A673 (cell line): Measurements from ENCODE around the gene SORL1.

ENCODE experiments used
- CTCF ChIP-seq: fragments of 300-800, 200-600 bp; sonication (generic); conservative IDR thresholded peaks from 2 replicates; pipeline ENCODE4 v1.5.1; 2017; ENCODE audit warnings: low read depth, mild to moderate bottlenecking, antibody characterized with exemption, low read length, moderate library complexity, mixed read lengths
- EZH2 ChIP-seq: fragments of 200-600 bp; sonication (generic); IDR thresholded peaks from 2 replicates; pipeline ENCODE4 v1.6.1; 2017; ENCODE audit warnings: borderline replicate concordance, low read depth, mild to moderate bottlenecking, mixed read lengths, antibody characterized with exemption, low read length; ENCODE audit not compliant: poor library complexity, severe bottlenecking

- TF ChIP-seq EZH2: no peak
- TF ChIP-seq CTCF: no peak
Observed at GRCh38 chr11:121669422-121669821, 217.3 kb downstream of the SORL1 start.
